ENCODE results near the gene LRRC28.
"Not testable (repeated sequence)": the region's sequence is repeated elsewhere in the genome, so short reads cannot be mapped to it uniquely, and the experiment has no call there.

- TF ChIP-seq CTCF (IDR thresholded peaks at IDR 0.05; ENCODE audit: insufficient read depth, low read length); REST (IDR thresholded peaks at IDR 0.05; ENCODE audit: insufficient replicate concordance, low read depth); POLR2AphosphoS5 (IDR thresholded peaks at IDR 0.05; ENCODE audit: low read depth); SPI1 (IDR thresholded peaks at IDR 0.05; ENCODE audit: borderline replicate concordance, low read depth): not testable (repeated sequence)
These were observed 17.1 kb upstream of the LRRC28 start for GRCh38 chr15:99234160-99234559.
